ENCODE measurements around the gene SPINK7. TPM values are rescaled to one million over a fixed set of nuclear protein-coding genes. Genes with fewer than 3 reads are reported as not detected.

The SPINK7 gene
- polyA plus RNA-seq, 1 donor (not counting 4 experiments of a cell fraction or from before 2014, with no cell fraction given) = 0.87 TPM

GRCh38 chr5:148347706-148348105, 35.5 kb downstream of the SPINK7 start:
- DNase-seq (ENCODE audit: low read depth, low spot score) = no peak
- TF ChIP-seq EZH2 (IDR thresholded peaks at IDR 0.05; ENCODE audit: low read length) (no peak), CTCF (optimal IDR thresholded peaks at IDR 0.05 in 1 of 3, IDR thresholded peaks at IDR 0.05 in 1 of 3, conservative IDR thresholded peaks at IDR 0.05 in 1 of 3; ENCODE audit: extremely low read depth in 1 of 3, insufficient read depth in 2 of 3, low read length in 3 of 3) (no peak)
- FAIRE-seq = no peak
- H4K20me1 ChIP-seq (ENCODE audit: control insufficient read depth, extremely low read depth, insufficient read depth, low read length) = no peaks in the 10 kb centered on the region
- no peaks in the 10 kb centered on the region for H3K79me2 ChIP-seq (ENCODE audit: control insufficient read depth, insufficient read depth, low read length)
- dilution Hi-C loops (cut with MboI; ENCODE audit: extremely low pct_ligation_motif_present, low sequenced_read_pairs) = no loop called here
- no peak overlapping the region for H3K27ac ChIP-seq (ENCODE audit: control insufficient read depth, insufficient read depth, low read length)
- no peak overlapping the region for H3K4me2 ChIP-seq (ENCODE audit: control insufficient read depth, extremely low read depth, insufficient read depth, low read depth, low read length)
- no peaks in the 10 kb centered on the region for H3K27me3 ChIP-seq (ENCODE audit: control insufficient read depth, extremely low read depth, insufficient read depth, low read length)
- no peak overlapping the region for H3K4me3 ChIP-seq (ENCODE audit: control insufficient read depth in 2 of 3, extremely low read depth in 1 of 3, insufficient read depth in 2 of 3, low read depth in 1 of 3, low read length in 3 of 3)
- H3K9me1 ChIP-seq (ENCODE audit: control insufficient read depth, extremely low read depth, insufficient read depth, low read length) = no peaks in the 10 kb centered on the region
- peaks cover 9% of the 10 kb centered on the region for H3K4me1 ChIP-seq (ENCODE audit: control insufficient read depth, extremely low read depth, insufficient read depth, low read length)
- no peak overlapping the region for H2AFZ ChIP-seq (ENCODE audit: control insufficient read depth, low read length)
- no peaks in the 10 kb centered on the region for H3K36me3 ChIP-seq (ENCODE audit: control insufficient read depth in 2 of 2, extremely low read depth in 1 of 2, insufficient read depth in 2 of 2, low read length in 2 of 2)
- no peak overlapping the region for H3K9ac ChIP-seq (ENCODE audit: control insufficient read depth, extremely low read depth, insufficient read depth, low read length)
- H3K9me3 ChIP-seq (ENCODE audit: control insufficient read depth, low read depth, low read length) = no peaks in the 10 kb centered on the region

- Histone ChIP-seq H3K4me1 (ENCODE audit: control insufficient read depth, extremely low read depth, insufficient read depth, low read length) (no peaks in the 10 kb centered on the region), H3K9ac (ENCODE audit: control insufficient read depth, extremely low read depth, insufficient read depth, low read length) (no peak overlapping the region), H4K20me1 (ENCODE audit: control insufficient read depth, extremely low read depth, insufficient read depth, low read length) (no peaks in the 10 kb centered on the region), H3K4me3 (ENCODE audit: control insufficient read depth in 2 of 3, extremely low read depth in 1 of 3, insufficient read depth in 2 of 3, low read depth in 1 of 3, low read length in 3 of 3) (no peak overlapping the region), H3K36me3 (ENCODE audit: control insufficient read depth in 2 of 2, extremely low read depth in 1 of 2, insufficient read depth in 2 of 2, low read length in 2 of 2) (no peaks in the 10 kb centered on the region), H3K79me2 (ENCODE audit: control insufficient read depth, insufficient read depth, low read length) (no peaks in the 10 kb centered on the region), H3K27ac (ENCODE audit: control insufficient read depth, insufficient read depth, low read length) (no peak overlapping the region), H3K4me2 (ENCODE audit: control insufficient read depth, extremely low read depth, insufficient read depth, low read depth, low read length) (no peak overlapping the region), H2AFZ (ENCODE audit: control insufficient read depth, low read length) (no peak overlapping the region), H3K9me1 (ENCODE audit: control insufficient read depth, extremely low read depth, insufficient read depth, low read length) (no peaks in the 10 kb centered on the region), H3K27me3 (ENCODE audit: control insufficient read depth, extremely low read depth, insufficient read depth, low read length) (no peaks in the 10 kb centered on the region), H3K9me3 (ENCODE audit: control insufficient read depth, low read depth, low read length) (no peaks in the 10 kb centered on the region)
- TF ChIP-seq EZH2 (IDR thresholded peaks at IDR 0.05; ENCODE audit: low read length) = no peak
- no peak for TF ChIP-seq CTCF (optimal IDR thresholded peaks at IDR 0.05 in 1 of 3, IDR thresholded peaks at IDR 0.05 in 1 of 3, conservative IDR thresholded peaks at IDR 0.05 in 1 of 3; ENCODE audit: extremely low read depth in 1 of 3, insufficient read depth in 2 of 3, low read length in 3 of 3)
- DNase-seq (ENCODE audit: low read depth, low spot score) = no peak
- dilution Hi-C loops (cut with MboI; ENCODE audit: extremely low pct_ligation_motif_present, low sequenced_read_pairs) = no loop called here
- no peak for FAIRE-seq
Observed at GRCh38 chr5:148352696-148353095, 40.5 kb downstream of the SPINK7 start.
